GM18517 (cell line): ENCODE data around the gene ATP4A.

Experiments
- ATAC-seq: cut with Tn5 transposase; IDR thresholded peaks from one replicate; pipeline ENCODE4 v1.9.1; 2021; ENCODE audit warnings: mild to moderate bottlenecking, moderate library complexity; ENCODE audit not compliant: unreplicated experiment

Gene ATP4A

DNA sequence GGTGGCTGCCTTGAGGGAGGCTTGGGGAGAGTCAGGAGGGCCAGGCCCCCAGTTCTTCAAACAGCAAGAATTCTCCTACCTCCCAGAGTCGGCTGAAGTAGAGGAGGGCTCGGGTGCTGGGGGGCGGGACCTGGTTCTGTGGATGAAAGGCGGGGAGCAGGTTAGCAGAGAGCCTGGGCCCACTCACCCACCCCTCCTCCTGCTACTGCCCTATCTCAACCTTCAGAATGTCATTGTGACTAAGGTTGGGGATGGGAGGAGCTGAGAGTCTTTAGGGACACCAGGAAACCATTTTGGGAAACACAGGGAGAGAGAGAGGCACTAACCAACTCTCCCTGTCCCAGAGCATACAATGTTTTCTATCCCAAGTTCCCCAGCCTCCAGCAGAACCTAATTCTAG lies 60.7 kb downstream of the ATP4A start:
- no peak for ATAC-seq

DNA sequence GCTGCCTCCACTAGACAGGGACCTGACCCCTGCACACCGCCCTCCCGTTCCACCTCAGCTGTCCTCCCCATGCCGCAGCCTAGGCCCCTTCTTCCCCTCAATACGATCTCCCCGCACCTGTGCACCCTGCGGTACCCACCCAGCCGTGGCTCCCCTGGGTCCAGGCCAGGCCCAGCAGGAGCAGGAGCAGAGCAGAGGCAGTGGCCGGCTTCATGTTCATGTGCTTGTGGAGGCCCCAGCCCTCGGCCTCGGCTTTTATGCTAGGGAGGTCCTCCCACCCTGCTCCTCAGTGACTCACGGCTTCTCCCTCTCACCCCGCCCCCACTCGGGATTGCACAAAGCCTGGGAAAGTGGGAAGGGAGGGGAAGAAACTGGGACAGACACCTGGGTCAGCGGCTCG lies 61.8 kb downstream of the ATP4A start:
- no peak for ATAC-seq

DNA sequence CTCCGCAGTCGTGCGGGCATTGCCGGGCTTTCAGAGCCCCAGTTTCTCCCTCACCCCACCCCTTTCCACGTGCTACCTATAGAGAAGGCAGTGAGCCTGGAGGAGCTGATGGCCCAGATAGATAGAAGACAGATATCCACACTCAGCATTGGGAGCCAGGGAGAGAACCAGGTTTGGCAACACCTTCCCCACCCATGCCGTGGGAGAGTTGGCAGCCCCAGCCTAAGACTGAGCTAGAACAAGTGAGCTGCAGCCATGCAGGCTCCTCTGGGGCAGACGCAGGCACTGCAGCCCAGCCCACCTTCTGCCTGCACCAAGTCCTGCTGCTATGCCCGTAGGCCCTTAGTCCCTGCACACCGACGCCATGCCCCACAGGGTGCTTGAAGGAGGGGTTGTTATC lies 62.8 kb downstream of the ATP4A start:
- ATAC-seq: no peak
